ENCODE results near the gene SLU7. TPM values are rescaled to one million over a fixed set of nuclear protein-coding genes. Genes with fewer than 3 reads are reported as not detected.

SLU7 gene
- total RNA-seq, 1 donor from 2014 or later: 48.4 TPM

GRCh38 chr5:160369990-160370712 lies 48.7 kb downstream of the SLU7 start, which contains the start of gene C1QTNF2:
TSS of gene C1QTNF2 (minus strand) at chr5:160370626. CDS start at chr5:160355011, 15,615 bp downstream.
- DNase-seq (ENCODE audit: low read depth) (peak; percentile 59), FAIRE-seq (no peak)
- Mint-ChIP-seq H3K4me1 (ENCODE audit: low read depth, unreplicated experiment) (peaks cover 9% of the 10 kb centered on the region), H3K27me3 (ENCODE audit: low read depth, unreplicated experiment) (peaks cover 36% of the 10 kb centered on the region), H3K36me3 (ENCODE audit: low read depth, unreplicated experiment) (no peaks in the 10 kb centered on the region), H3K27ac (ENCODE audit: unreplicated experiment) (no peak within 1 kb of the TSS), H3K9me3 (ENCODE audit: unreplicated experiment) (peaks cover 7% of the 10 kb centered on the region), H3K4me3 (ENCODE audit: unreplicated experiment) (peak within 1 kb of the TSS; percentile 78)
- Histone ChIP-seq H3K4me2 (ENCODE audit: low read length) (peak within 1 kb of the TSS; percentile 82), H3K27me3 (ENCODE audit: insufficient read depth, low read length) (peaks cover 9% of the 10 kb centered on the region), H3K79me2 (ENCODE audit: insufficient read depth, low read length) (no peaks in the 10 kb centered on the region), H3K27ac (ENCODE audit: low read depth, low read length) (no peak within 1 kb of the TSS), H3K4me1 (ENCODE audit: insufficient read depth, low read length) (peaks cover 3% of the 10 kb centered on the region), H3K9me3 (ENCODE audit: insufficient read depth, low read depth, low read length) (no peaks in the 10 kb centered on the region), H3K4me3 (ENCODE audit: insufficient read depth, low read depth, low read length) (peak within 1 kb of the TSS; percentile 72), H4K20me1 (ENCODE audit: insufficient read depth, low read length) (no peaks in the 10 kb centered on the region), H3K36me3 (ENCODE audit: insufficient read depth, low read length) (no peaks in the 10 kb centered on the region), H2AFZ (ENCODE audit: low read depth, low read length) (peak within 1 kb of the TSS; percentile 65), H3K9ac (ENCODE audit: low read length) (peak within 1 kb of the TSS; percentile 68)
- TF ChIP-seq EZH2 (IDR thresholded peaks at IDR 0.05; ENCODE audit: insufficient read depth, low read length) (no peak), CTCF (IDR thresholded peaks at IDR 0.05; ENCODE audit: insufficient read depth, low read depth, low read length) (no peak)

- no peaks in the 10 kb centered on the region for H3K79me2 ChIP-seq (ENCODE audit: insufficient read depth, low read length)
- no peaks in the 10 kb centered on the region for H3K27me3 ChIP-seq (ENCODE audit: insufficient read depth, low read length)
- TF ChIP-seq CTCF (IDR thresholded peaks at IDR 0.05; ENCODE audit: insufficient read depth, low read depth, low read length) (no peak), EZH2 (IDR thresholded peaks at IDR 0.05; ENCODE audit: insufficient read depth, low read length) (no peak)
- no peaks in the 10 kb centered on the region for H3K36me3 Mint-ChIP-seq (ENCODE audit: low read depth, unreplicated experiment)
- no peaks in the 10 kb centered on the region for H4K20me1 ChIP-seq (ENCODE audit: insufficient read depth, low read length)
- no peaks in the 10 kb centered on the region for H3K9me3 ChIP-seq (ENCODE audit: insufficient read depth, low read depth, low read length)
- H3K4me1 ChIP-seq (ENCODE audit: insufficient read depth, low read length): peaks cover 3% of the 10 kb centered on the region
- H2AFZ ChIP-seq (ENCODE audit: low read depth, low read length): no peak overlapping the region
- no peak overlapping the region for H3K4me2 ChIP-seq (ENCODE audit: low read length)
- H3K27ac Mint-ChIP-seq (ENCODE audit: unreplicated experiment): no peak overlapping the region
- H3K36me3 ChIP-seq (ENCODE audit: insufficient read depth, low read length): no peaks in the 10 kb centered on the region
- H3K27ac ChIP-seq (ENCODE audit: low read depth, low read length): no peak overlapping the region
- peaks cover 7% of the 10 kb centered on the region for H3K9me3 Mint-ChIP-seq (ENCODE audit: unreplicated experiment)
- peaks cover 19% of the 10 kb centered on the region for H3K27me3 Mint-ChIP-seq (ENCODE audit: low read depth, unreplicated experiment)
- no peak for DNase-seq (ENCODE audit: low read depth)
- H3K4me1 Mint-ChIP-seq (ENCODE audit: low read depth, unreplicated experiment): peaks cover 8% of the 10 kb centered on the region
- no peak overlapping the region for H3K9ac ChIP-seq (ENCODE audit: low read length)
- no peak for FAIRE-seq
- no peak overlapping the region for H3K4me3 Mint-ChIP-seq (ENCODE audit: unreplicated experiment)
- H3K4me3 ChIP-seq (ENCODE audit: insufficient read depth, low read depth, low read length): no peak overlapping the region
These were observed 51.0 kb downstream of the SLU7 start for GRCh38 chr5:160367885-160368284.

- FAIRE-seq: no peak
- Mint-ChIP-seq H3K36me3 (ENCODE audit: low read depth, unreplicated experiment) (no peaks in the 10 kb centered on the region), H3K9me3 (ENCODE audit: unreplicated experiment) (peaks cover 7% of the 10 kb centered on the region), H3K4me3 (ENCODE audit: unreplicated experiment) (no peak overlapping the region), H3K4me1 (ENCODE audit: low read depth, unreplicated experiment) (peaks cover 8% of the 10 kb centered on the region), H3K27me3 (ENCODE audit: low read depth, unreplicated experiment) (peaks cover 13% of the 10 kb centered on the region), H3K27ac (ENCODE audit: unreplicated experiment) (no peak overlapping the region)
- no peaks in the 10 kb centered on the region for H3K36me3 ChIP-seq (ENCODE audit: insufficient read depth, low read length)
- H3K9ac ChIP-seq (ENCODE audit: low read length): no peak overlapping the region
- no peak overlapping the region for H2AFZ ChIP-seq (ENCODE audit: low read depth, low read length)
- H3K27ac ChIP-seq (ENCODE audit: low read depth, low read length): no peak overlapping the region
- DNase-seq (ENCODE audit: low read depth): no peak
- no peak for TF ChIP-seq EZH2 (IDR thresholded peaks at IDR 0.05; ENCODE audit: insufficient read depth, low read length)
- no peaks in the 10 kb centered on the region for H3K9me3 ChIP-seq (ENCODE audit: insufficient read depth, low read depth, low read length)
- H3K27me3 ChIP-seq (ENCODE audit: insufficient read depth, low read length): no peaks in the 10 kb centered on the region
- H3K4me3 ChIP-seq (ENCODE audit: insufficient read depth, low read depth, low read length): no peak overlapping the region
- no peaks in the 10 kb centered on the region for H3K79me2 ChIP-seq (ENCODE audit: insufficient read depth, low read length)
- no peaks in the 10 kb centered on the region for H4K20me1 ChIP-seq (ENCODE audit: insufficient read depth, low read length)
- H3K4me2 ChIP-seq (ENCODE audit: low read length): no peak overlapping the region
- H3K4me1 ChIP-seq (ENCODE audit: insufficient read depth, low read length): peaks cover 3% of the 10 kb centered on the region
These were observed 51.6 kb downstream of the SLU7 start for GRCh38 chr5:160367261-160367660.
